GM20000 (cell line): Measurements from ENCODE around the gene KCNC1.

ENCODE experiments used
- DNase-seq: peaks from one replicate; pipeline ENCODE4 v3.0.0; 2012; ENCODE audit warnings: low spot score
- CTCF ChIP-seq: IDR thresholded peaks from 2 replicates; pipeline ENCODE4 v1.5.1; 2012; ENCODE audit warnings: mild to moderate bottlenecking, control low read depth; ENCODE audit errors: extremely low read depth, missing control alignments

Gene KCNC1

GRCh38 chr11:17716807-17717206, 17.8 kb upstream of the KCNC1 start:
- no peak for DNase-seq
- no peak for TF ChIP-seq CTCF

- no peak for TF ChIP-seq CTCF
- no peak for DNase-seq
These were observed 16.6 kb upstream of the KCNC1 start for GRCh38 chr11:17718015-17718414.

- DNase-seq: no peak
- no peak for TF ChIP-seq CTCF
These were observed 16.0 kb upstream of the KCNC1 start for GRCh38 chr11:17718510-17718962.

- no peak for TF ChIP-seq CTCF
- no peak for DNase-seq
These were observed 15.3 kb upstream of the KCNC1 start, which contains the start of gene MYOD1 for GRCh38 chr11:17719028-17719937. MYOD1 (plus strand) TSS chr11:17719571; CDS start chr11:17719783, 212 bp downstream.

GRCh38 chr11:17719938-17720795, 14.4 kb upstream of the KCNC1 start:
- no peak for DNase-seq
- TF ChIP-seq CTCF: no peak

GRCh38 chr11:17720796-17721171, 13.8 kb upstream of the KCNC1 start:
- no peak for TF ChIP-seq CTCF
- DNase-seq: no peak
